HPDE6-E6E7 (cell line): Measurements from ENCODE around the gene TMEM14B.
"Not testable (repeated sequence)": the region's sequence is repeated elsewhere in the genome, so short reads cannot be mapped to it uniquely, and the experiment has no call there.

Source experiments
- DNase-seq: peaks from one replicate; pipeline ENCODE4 v3.0.0; 2011; ENCODE audit warnings: missing footprints; ENCODE audit errors: extremely low spot score

Gene TMEM14B

GRCh38 chr6:10746915-10747250, 722 bp upstream of the TMEM14B start:
- DNase-seq = no peak

DNA sequence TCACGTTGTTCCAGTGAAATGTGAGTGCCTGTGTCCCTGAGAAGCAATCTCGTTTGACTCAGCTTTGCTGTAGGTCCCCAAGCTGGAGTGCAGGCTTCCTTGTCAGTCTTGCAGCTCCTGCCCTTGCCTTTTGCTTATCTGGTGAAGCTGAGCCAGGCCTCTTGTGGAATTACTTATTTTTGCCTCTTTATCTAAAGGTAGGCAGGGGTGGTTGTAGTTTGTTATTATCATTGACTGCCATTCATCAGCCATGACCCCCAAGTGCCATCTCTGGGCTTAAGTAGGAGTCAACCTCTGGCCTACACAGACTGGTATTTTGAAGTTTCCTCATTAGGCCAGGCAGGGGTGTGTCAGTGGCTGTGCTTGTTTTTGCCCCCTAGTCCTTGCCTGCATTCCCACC, 2.1 kb downstream of the TMEM14B start:
- DNase-seq = no peak

GRCh38 chr6:10750568-10750967, 3.0 kb downstream of the TMEM14B start:
- not testable (repeated sequence) for DNase-seq

- DNase-seq = not testable (repeated sequence)
Observed at GRCh38 chr6:10751757-10752156, 4.2 kb downstream of the TMEM14B start.

GRCh38 chr6:10756085-10756484, 8.5 kb downstream of the TMEM14B start:
- no peak for DNase-seq

GRCh38 chr6:10759312-10759839, 11.8 kb downstream of the TMEM14B start:
- DNase-seq = peak; percentile 46

- DNase-seq = peak; percentile 85
Observed at GRCh38 chr6:10759884-10760329, 12.3 kb downstream of the TMEM14B start.

DNA sequence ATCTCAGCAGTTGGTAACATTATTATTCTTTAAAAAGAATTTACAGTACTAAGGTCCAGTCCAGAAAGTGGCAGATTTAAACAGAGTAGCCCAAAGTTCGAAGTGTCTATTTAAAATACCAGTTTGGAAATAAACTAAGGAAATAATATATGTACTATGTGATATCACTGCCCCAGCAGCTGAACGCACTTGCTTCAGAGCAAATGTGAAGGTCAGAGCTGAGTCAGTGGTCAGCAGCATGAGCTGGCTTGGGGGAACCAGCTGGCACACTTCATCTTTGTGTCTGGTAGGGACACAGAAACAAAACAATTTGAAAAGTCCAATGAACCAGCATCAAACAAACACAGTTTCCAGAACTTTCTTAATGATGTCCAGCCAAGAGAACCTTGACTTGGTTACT, 15.4 kb downstream of the TMEM14B start:
- DNase-seq = no peak

GRCh38 chr6:10769419-10769818, 21.8 kb downstream of the TMEM14B start:
- no peak for DNase-seq

DNA sequence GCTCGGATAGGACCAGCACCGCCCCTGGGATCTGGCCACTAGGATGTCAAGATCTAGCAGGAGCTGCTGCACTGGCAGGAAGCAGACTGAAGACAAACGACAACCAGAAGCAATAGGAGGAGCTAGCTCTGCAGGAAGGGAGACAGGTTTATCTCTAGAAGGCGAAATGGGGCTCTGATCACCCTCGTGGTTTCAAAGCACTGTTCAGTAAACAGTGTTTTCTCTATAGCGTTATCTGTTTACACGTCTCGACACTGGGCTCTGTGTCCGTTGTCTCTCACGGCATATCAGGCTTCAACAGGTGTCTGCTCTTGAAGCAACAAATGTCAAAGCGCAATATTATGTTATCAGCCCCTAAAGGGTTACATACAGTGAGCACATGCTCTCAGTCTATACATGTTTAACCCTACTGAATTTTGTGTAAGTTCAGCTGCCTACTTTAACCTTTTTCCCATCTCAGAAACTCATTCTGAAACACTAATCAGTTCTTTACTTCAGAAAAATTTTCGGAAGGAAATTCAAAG, 23.8 kb downstream of the TMEM14B start:
- DNase-seq = no peak

- no peak for DNase-seq
Observed at GRCh38 chr6:10778230-10778629, 30.6 kb downstream of the TMEM14B start.

DNA sequence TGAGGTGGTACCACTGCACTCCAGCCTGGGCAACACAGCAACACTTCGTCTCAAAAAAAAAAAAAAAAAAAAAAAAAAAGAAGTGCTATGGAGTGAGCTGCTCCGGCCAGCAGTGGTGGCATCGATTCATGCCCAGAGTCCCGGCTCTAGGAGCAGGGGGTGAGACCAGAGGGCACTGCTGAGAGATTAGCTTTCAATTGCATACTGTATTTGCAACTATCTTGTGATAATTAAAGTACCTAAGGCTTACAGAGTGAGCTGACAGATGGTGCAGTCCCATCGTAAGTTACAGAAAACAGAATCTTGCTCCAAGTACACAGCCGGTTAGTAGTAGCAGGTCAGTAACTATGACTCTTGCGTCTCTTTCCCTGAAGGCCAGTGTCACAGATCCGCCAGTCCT, 31.5 kb downstream of the TMEM14B start:
- no peak for DNase-seq

DNA sequence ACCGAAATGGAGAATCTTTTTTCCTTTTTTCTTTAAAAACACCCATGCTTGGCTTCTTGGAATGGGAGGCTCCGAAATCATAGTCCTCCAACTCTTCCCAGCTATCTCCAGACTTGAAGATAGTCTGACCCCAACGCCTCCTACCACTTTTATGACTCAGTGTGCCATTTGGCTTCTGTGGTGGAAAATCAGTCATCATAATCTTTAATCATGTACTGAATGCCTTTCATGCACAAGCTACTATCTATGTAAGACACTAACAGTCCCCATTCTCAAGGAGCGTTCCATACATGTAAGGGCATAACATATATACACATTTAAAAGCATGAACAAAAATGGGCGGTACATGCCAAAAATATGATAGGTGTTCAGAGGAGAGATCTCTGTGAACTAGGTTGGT, 44.1 kb downstream of the TMEM14B start:
- no peak for DNase-seq

GRCh38 chr6:10792101-10792500, 44.5 kb downstream of the TMEM14B start:
- DNase-seq = no peak

GRCh38 chr6:10793035-10793434, 45.4 kb downstream of the TMEM14B start:
- DNase-seq = no peak

- no peak for DNase-seq
Observed at GRCh38 chr6:10793695-10794094, 46.1 kb downstream of the TMEM14B start.

- DNase-seq = no peak
Observed at GRCh38 chr6:10794239-10794638, 46.6 kb downstream of the TMEM14B start.

DNA sequence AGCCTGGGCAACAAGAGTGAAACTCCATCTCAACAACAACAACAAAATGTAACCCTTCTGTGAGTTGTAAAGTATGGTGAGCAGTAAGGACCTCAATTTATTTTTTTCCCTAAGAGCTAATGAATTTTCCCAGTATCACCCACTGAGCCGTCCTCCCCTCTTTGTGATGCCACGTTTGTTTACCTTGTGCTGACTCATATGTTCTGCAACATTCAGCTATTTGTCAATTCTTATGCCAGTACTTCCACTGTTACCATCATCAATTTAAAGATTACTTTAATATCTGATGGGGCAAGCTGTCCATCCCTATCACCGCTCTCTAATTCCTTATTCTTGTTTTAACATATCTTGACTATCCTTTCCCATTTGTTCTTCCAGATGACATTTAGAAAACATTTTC, 53.2 kb downstream of the TMEM14B start:
- peak; percentile 60 for DNase-seq

- DNase-seq = peak; percentile 71
Observed at GRCh38 chr6:10801224-10801848, 53.7 kb downstream of the TMEM14B start.
